ENCODE data around the gene MSRB1. TPM values are rescaled to one million over a fixed set of nuclear protein-coding genes. Genes with fewer than 3 reads are reported as not detected.
"Not testable (repeated sequence)": the region's sequence is repeated elsewhere in the genome, so short reads cannot be mapped to it uniquely, and the experiment has no call there.

Gene MSRB1
- polyA plus RNA-seq, 2 donors: 25.9 to 52.7 TPM

GRCh38 chr16:1903845-1904840 lies 38.9 kb downstream of the MSRB1 start:
- WGBS, 2 donors: 67 to 73% methylated on average over 22 of the region's 22 CpGs
- Histone ChIP-seq H3K27ac (ENCODE audit: low read depth in 2 of 2, low read length in 1 of 2) (no peak overlapping the region), H3K9me3 (ENCODE audit: control insufficient read depth in 2 of 2, insufficient read depth in 1 of 2, low read depth in 1 of 2, low read length in 1 of 2) (no peaks in the 10 kb centered on the region), H3K4me3 (ENCODE audit: low read depth in 1 of 2, low read length in 2 of 2) (no peak overlapping the region), H3K36me3 (ENCODE audit: control insufficient read depth in 2 of 2, insufficient read depth in 2 of 2, low read length in 1 of 2) (no peaks in the 10 kb centered on the region), H3K4me1 (ENCODE audit: control insufficient read depth in 2 of 2, insufficient read depth in 2 of 2, low read length in 1 of 2) (no peaks in the 10 kb centered on the region), H3K27me3 (ENCODE audit: control insufficient read depth in 1 of 2, insufficient read depth in 2 of 2, low read length in 2 of 2) (no peaks in the 10 kb centered on the region)

DNA sequence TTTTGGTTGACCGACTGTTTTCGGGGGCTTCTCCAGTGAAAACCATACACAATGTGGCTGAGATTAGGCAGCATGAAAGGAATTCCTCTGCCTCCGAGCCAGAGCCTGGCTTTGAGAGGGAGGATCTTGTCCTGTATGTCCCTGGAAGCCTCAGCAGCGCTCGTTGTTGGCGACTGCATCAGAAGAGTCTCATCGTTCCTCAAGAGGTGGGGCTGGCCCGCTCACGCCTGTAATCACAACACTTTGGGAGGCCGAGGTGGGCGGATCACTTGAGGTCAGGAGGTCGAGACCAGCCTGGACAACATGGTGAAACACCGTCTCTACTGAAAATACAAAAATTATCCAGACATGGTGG lies 39.8 kb downstream of the MSRB1 start:
- H3K4me1 ChIP-seq (ENCODE audit: control insufficient read depth in 2 of 2, insufficient read depth in 2 of 2, low read length in 1 of 2): no peaks in the 10 kb centered on the region
- no peak overlapping the region for H3K4me3 ChIP-seq (ENCODE audit: low read depth in 1 of 2, low read length in 2 of 2)
- WGBS, 2 donors: 65 to 71% methylated on average over 13 of the region's 13 CpGs
- no peaks in the 10 kb centered on the region for H3K36me3 ChIP-seq (ENCODE audit: control insufficient read depth in 2 of 2, insufficient read depth in 2 of 2, low read length in 1 of 2)
- no peaks in the 10 kb centered on the region for H3K27me3 ChIP-seq (ENCODE audit: control insufficient read depth in 1 of 2, insufficient read depth in 2 of 2, low read length in 2 of 2)
- no peak overlapping the region for H3K27ac ChIP-seq (ENCODE audit: low read depth in 2 of 2, low read length in 1 of 2)
- H3K9me3 ChIP-seq (ENCODE audit: control insufficient read depth in 2 of 2, insufficient read depth in 1 of 2, low read depth in 1 of 2, low read length in 1 of 2): no peaks in the 10 kb centered on the region

DNA sequence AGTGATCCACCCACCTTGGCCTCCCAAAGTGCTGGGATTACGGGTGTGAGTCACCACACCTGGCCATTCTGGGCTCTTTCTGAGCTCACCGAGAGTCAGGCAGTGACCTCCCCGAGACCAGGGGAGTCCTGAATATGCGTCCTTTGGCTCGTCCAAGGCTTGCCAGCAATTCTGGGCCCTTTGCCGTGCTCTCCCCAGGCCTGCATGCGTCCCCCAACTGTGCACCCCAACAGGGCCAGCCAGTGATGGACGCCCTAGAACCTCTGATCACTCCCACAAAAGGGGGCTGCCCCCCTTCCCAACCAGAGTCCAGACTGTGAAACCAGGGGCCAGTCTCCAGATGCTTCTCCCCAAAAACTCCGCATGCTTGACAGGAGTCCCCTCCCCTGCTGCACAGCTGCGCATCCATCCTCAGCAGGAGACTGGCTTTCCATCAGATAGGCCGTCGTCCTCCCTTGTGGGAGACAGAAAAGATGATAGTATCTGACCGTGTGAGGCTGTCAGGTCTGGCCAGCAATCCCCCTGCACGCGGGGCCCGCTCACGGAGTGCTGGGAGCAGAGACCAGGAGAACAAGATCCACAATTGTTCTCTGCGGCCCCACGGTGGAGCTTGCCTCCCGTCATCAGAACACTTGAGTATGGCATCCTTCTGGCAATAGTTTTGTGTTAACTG lies 40.3 kb downstream of the MSRB1 start:
- Histone ChIP-seq H3K9me3 (ENCODE audit: control insufficient read depth in 2 of 2, insufficient read depth in 1 of 2, low read depth in 1 of 2, low read length in 1 of 2) (no peaks in the 10 kb centered on the region), H3K27me3 (ENCODE audit: control insufficient read depth in 1 of 2, insufficient read depth in 2 of 2, low read length in 2 of 2) (no peaks in the 10 kb centered on the region), H3K4me1 (ENCODE audit: control insufficient read depth in 2 of 2, insufficient read depth in 2 of 2, low read length in 1 of 2) (no peaks in the 10 kb centered on the region), H3K27ac (ENCODE audit: low read depth in 2 of 2, low read length in 1 of 2) (no peak overlapping the region), H3K4me3 (ENCODE audit: low read depth in 1 of 2, low read length in 2 of 2) (no peak overlapping the region), H3K36me3 (ENCODE audit: control insufficient read depth in 2 of 2, insufficient read depth in 2 of 2, low read length in 1 of 2) (no peaks in the 10 kb centered on the region)
- WGBS, 2 donors: 82 to 84% methylated on average over 20 of the region's 20 CpGs

DNA sequence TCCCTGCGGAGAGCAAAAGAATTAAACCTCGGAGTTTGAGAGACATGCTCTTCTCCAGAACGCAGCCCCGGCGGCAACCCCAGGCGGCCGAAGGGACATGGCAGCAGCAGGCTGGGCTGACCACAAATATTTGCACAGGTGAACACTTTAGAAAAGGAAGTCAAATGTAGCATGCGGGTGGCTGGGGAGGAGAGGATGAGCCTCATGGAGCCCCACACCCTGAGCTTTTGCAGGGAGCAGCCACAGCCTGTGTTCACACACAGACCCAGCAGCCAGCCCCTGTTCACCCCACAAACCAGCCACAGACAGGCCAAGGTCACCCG lies 42.6 kb downstream of the MSRB1 start:
- H3K4me3 ChIP-seq (ENCODE audit: low read depth in 1 of 2, low read length in 2 of 2): no peak overlapping the region
- H3K27ac ChIP-seq (ENCODE audit: low read depth in 2 of 2, low read length in 1 of 2): peak overlapping the region in 1 of 2 donors; percentile 13
- no peaks in the 10 kb centered on the region for H3K9me3 ChIP-seq (ENCODE audit: control insufficient read depth in 2 of 2, insufficient read depth in 1 of 2, low read depth in 1 of 2, low read length in 1 of 2)
- 42 to 47% methylated on average over 9 of the region's 9 CpGs for WGBS, 2 donors
- peaks cover 0 to 6% of the 10 kb centered on the region in 2 donors for H3K4me1 ChIP-seq (ENCODE audit: control insufficient read depth in 2 of 2, insufficient read depth in 2 of 2, low read length in 1 of 2)
- H3K27me3 ChIP-seq (ENCODE audit: control insufficient read depth in 1 of 2, insufficient read depth in 2 of 2, low read length in 2 of 2): no peaks in the 10 kb centered on the region
- no peaks in the 10 kb centered on the region for H3K36me3 ChIP-seq (ENCODE audit: control insufficient read depth in 2 of 2, insufficient read depth in 2 of 2, low read length in 1 of 2)

- Histone ChIP-seq H3K27me3 (ENCODE audit: control insufficient read depth in 1 of 2, insufficient read depth in 2 of 2, low read length in 2 of 2) (no peaks in the 10 kb centered on the region), H3K36me3 (ENCODE audit: control insufficient read depth in 2 of 2, insufficient read depth in 2 of 2, low read length in 1 of 2) (no peaks in the 10 kb centered on the region), H3K4me3 (ENCODE audit: low read depth in 1 of 2, low read length in 2 of 2) (no peak overlapping the region), H3K27ac (ENCODE audit: low read depth in 2 of 2, low read length in 1 of 2) (no peak overlapping the region), H3K4me1 (ENCODE audit: control insufficient read depth in 2 of 2, insufficient read depth in 2 of 2, low read length in 1 of 2) (peaks cover 0 to 10% of the 10 kb centered on the region in 2 donors), H3K9me3 (ENCODE audit: control insufficient read depth in 2 of 2, insufficient read depth in 1 of 2, low read depth in 1 of 2, low read length in 1 of 2) (no peaks in the 10 kb centered on the region)
- WGBS, 2 donors: 60 to 65% methylated on average over 16 of the region's 16 CpGs
Observed at GRCh38 chr16:1899641-1900451, 43.2 kb downstream of the MSRB1 start.

DNA sequence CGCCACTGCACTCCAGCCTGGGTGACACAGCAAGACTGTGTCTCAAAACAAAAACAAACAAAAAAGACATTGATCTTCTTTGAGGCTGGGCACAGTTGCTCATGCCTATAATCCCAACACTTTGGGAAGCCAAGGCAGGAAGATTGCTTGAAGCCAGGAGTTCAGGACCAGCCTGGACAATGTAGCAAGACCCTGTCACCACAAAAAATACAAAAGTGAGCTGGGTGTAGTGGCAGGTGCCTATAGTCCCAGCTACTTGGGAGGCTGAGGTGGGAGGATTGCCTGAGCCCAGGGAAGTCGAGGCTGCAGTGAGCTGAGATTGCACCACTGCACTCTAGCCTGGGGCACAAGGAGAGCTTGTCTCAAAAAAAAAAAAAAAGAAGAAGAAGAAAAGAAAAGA lies 45.3 kb downstream of the MSRB1 start:
- H3K36me3 ChIP-seq (ENCODE audit: control insufficient read depth in 2 of 2, insufficient read depth in 2 of 2, low read length in 1 of 2); H3K9me3 ChIP-seq (ENCODE audit: control insufficient read depth in 2 of 2, insufficient read depth in 1 of 2, low read depth in 1 of 2, low read length in 1 of 2); H3K27me3 ChIP-seq (ENCODE audit: control insufficient read depth in 1 of 2, insufficient read depth in 2 of 2, low read length in 2 of 2); H3K4me3 ChIP-seq (ENCODE audit: low read depth in 1 of 2, low read length in 2 of 2); H3K27ac ChIP-seq (ENCODE audit: low read depth in 2 of 2, low read length in 1 of 2): not testable (repeated sequence)
- H3K4me1 ChIP-seq (ENCODE audit: control insufficient read depth in 2 of 2, insufficient read depth in 2 of 2, low read length in 1 of 2): peaks cover 0 to 17% of the 10 kb centered on the region in 2 donors
- WGBS, 2 donors: 67% methylated on average over 2 of the region's 2 CpGs

- peaks cover 0 to 17% of the 10 kb centered on the region in 2 donors for H3K4me1 ChIP-seq (ENCODE audit: control insufficient read depth in 2 of 2, insufficient read depth in 2 of 2, low read length in 1 of 2)
- WGBS, 2 donors: 69 to 71% methylated on average over 27 of the region's 27 CpGs
Observed at GRCh38 chr16:1895949-1896675, 46.9 kb downstream of the MSRB1 start.

GRCh38 chr16:1895068-1895467 lies 47.9 kb downstream of the MSRB1 start:
- 79 to 88% methylated on average over 5 of the region's 5 CpGs for WGBS, 2 donors
- Histone ChIP-seq H3K36me3 (ENCODE audit: control insufficient read depth in 2 of 2, insufficient read depth in 2 of 2, low read length in 1 of 2) (no peaks in the 10 kb centered on the region), H3K4me1 (ENCODE audit: control insufficient read depth in 2 of 2, insufficient read depth in 2 of 2, low read length in 1 of 2) (peaks cover 0 to 17% of the 10 kb centered on the region in 2 donors), H3K4me3 (ENCODE audit: low read depth in 1 of 2, low read length in 2 of 2) (no peak overlapping the region), H3K27me3 (ENCODE audit: control insufficient read depth in 1 of 2, insufficient read depth in 2 of 2, low read length in 2 of 2) (peaks cover 0 to 3% of the 10 kb centered on the region in 2 donors), H3K9me3 (ENCODE audit: control insufficient read depth in 2 of 2, insufficient read depth in 1 of 2, low read depth in 1 of 2, low read length in 1 of 2) (no peaks in the 10 kb centered on the region), H3K27ac (ENCODE audit: low read depth in 2 of 2, low read length in 1 of 2) (no peak overlapping the region)

More at GRCh38 chr16:1895949-1896675, 46.9 kb downstream of the MSRB1 start:
- H3K27ac ChIP-seq (ENCODE audit: low read depth in 2 of 2, low read length in 1 of 2): peak overlapping the region; percentile 8 to 69
- H3K36me3 ChIP-seq (ENCODE audit: control insufficient read depth in 2 of 2, insufficient read depth in 2 of 2, low read length in 1 of 2): no peaks in the 10 kb centered on the region
- H3K9me3 ChIP-seq (ENCODE audit: control insufficient read depth in 2 of 2, insufficient read depth in 1 of 2, low read depth in 1 of 2, low read length in 1 of 2): no peaks in the 10 kb centered on the region
- H3K4me3 ChIP-seq (ENCODE audit: low read depth in 1 of 2, low read length in 2 of 2): no peak overlapping the region
- H3K27me3 ChIP-seq (ENCODE audit: control insufficient read depth in 1 of 2, insufficient read depth in 2 of 2, low read length in 2 of 2): no peaks in the 10 kb centered on the region

GRCh38 chr16:1890708-1891050 lies 52.3 kb downstream of the MSRB1 start:
- Histone ChIP-seq H3K4me3 (ENCODE audit: low read depth in 1 of 2, low read length in 2 of 2) (no peak overlapping the region), H3K27me3 (ENCODE audit: control insufficient read depth in 1 of 2, insufficient read depth in 2 of 2, low read length in 2 of 2) (peaks cover 0 to 3% of the 10 kb centered on the region in 2 donors), H3K9me3 (ENCODE audit: control insufficient read depth in 2 of 2, insufficient read depth in 1 of 2, low read depth in 1 of 2, low read length in 1 of 2) (no peaks in the 10 kb centered on the region), H3K36me3 (ENCODE audit: control insufficient read depth in 2 of 2, insufficient read depth in 2 of 2, low read length in 1 of 2) (no peaks in the 10 kb centered on the region), H3K27ac (ENCODE audit: low read depth in 2 of 2, low read length in 1 of 2) (no peak overlapping the region), H3K4me1 (ENCODE audit: control insufficient read depth in 2 of 2, insufficient read depth in 2 of 2, low read length in 1 of 2) (peaks cover 0 to 10% of the 10 kb centered on the region in 2 donors)
- 32 to 33% methylated on average over 4 of the region's 4 CpGs for WGBS, 2 donors

Data from esophagus (tissue), 2 donors.